ENCODE data around the gene BTBD18.

GRCh38 chr11:57735619-57736298 lies 15.9 kb downstream of the BTBD18 start:
- no peak for TF ChIP-seq POLR2A (IDR thresholded peaks at IDR 0.05)
- TF ChIP-seq, protein P1, sequence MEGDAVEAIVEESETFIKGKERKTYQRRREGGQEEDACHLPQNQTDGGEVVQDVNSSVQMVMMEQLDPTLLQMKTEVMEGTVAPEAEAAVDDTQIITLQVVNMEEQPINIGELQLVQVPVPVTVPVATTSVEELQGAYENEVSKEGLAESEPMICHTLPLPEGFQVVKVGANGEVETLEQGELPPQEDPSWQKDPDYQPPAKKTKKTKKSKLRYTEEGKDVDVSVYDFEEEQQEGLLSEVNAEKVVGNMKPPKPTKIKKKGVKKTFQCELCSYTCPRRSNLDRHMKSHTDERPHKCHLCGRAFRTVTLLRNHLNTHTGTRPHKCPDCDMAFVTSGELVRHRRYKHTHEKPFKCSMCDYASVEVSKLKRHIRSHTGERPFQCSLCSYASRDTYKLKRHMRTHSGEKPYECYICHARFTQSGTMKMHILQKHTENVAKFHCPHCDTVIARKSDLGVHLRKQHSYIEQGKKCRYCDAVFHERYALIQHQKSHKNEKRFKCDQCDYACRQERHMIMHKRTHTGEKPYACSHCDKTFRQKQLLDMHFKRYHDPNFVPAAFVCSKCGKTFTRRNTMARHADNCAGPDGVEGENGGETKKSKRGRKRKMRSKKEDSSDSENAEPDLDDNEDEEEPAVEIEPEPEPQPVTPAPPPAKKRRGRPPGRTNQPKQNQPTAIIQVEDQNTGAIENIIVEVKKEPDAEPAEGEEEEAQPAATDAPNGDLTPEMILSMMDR (IDR thresholded peaks at IDR 0.05) = no peak
